B cell (primary cell): ENCODE measurements around the gene GRID1. TPM values are rescaled to one million over a fixed set of nuclear protein-coding genes. Genes with fewer than 3 reads are reported as not detected.

Experiments
- ATAC-seq: fragments of 200-7000 bp; cut with Tn5 transposase; one replicate; pipeline ENCODE4 v1.10.0; 2021; ENCODE audit warnings: low read depth, mild to moderate bottlenecking, moderate number of reproducible peaks, moderate library complexity
- CTCF ChIA-PET: fragments of 350-600 bp; sonication (Branson Sonifier 250); formaldehyde crosslinking; loops from one replicate; lab custom pipeline; 2021; ENCODE audit warnings: antibody characterized with exemption, inconsistent platforms; lab: Charles Lee
- POLR2A ChIA-PET: fragments of 350-600 bp; sonication (Branson Sonifier 250); formaldehyde crosslinking; loops from one replicate; lab custom pipeline; 2021; ENCODE audit warnings: antibody characterized with exemption; lab: Charles Lee
- DNase-seq: peaks from one replicate; pipeline ENCODE4 v3.0.0; 2013
- H2AFZ ChIP-seq: 2 replicates; pipeline ENCODE4 v1.6.1; 2012; ENCODE audit warnings: mild to moderate bottlenecking, low read depth, low read length; ENCODE audit not compliant: insufficient read depth, poor library complexity, severe bottlenecking
- H3K27ac ChIP-seq, 2 donors: 1 replicate in 1 of 2; 2 replicates in 1 of 2; pipeline ENCODE4 v1.5.1; 2012 to 2013; ENCODE audit warnings: low read length in 2 of 2, mild to moderate bottlenecking in 2 of 2, moderate library complexity in 1 of 2
- H3K27me3 ChIP-seq, 4 experiments: fragments of 200-600 bp in 1 of 4; sonication (generic) in 1 of 4; replicated peaks in 1 of 4; 1 replicate in 2 of 4; 2 replicates in 2 of 4; pipeline versions ENCODE4 v1.6.1 to v1.7.0; 2013 to 2016; ENCODE audit warnings: low read length in 3 of 4, mild to moderate bottlenecking in 2 of 4, mixed read lengths in 1 of 4, moderate library complexity in 1 of 4; ENCODE audit not compliant: insufficient read depth in 4 of 4, control insufficient read depth in 3 of 4; ENCODE audit errors: control extremely low read depth in 1 of 4
- H3K36me3 ChIP-seq, 2 experiments: replicated peaks in 1 of 2; 1 replicate in 1 of 2; 2 replicates in 1 of 2; pipeline versions ENCODE4 v1.6.1 to v1.7.1; 2013; ENCODE audit warnings: low read length in 1 of 2; ENCODE audit not compliant: insufficient read depth in 2 of 2, control insufficient read depth in 1 of 2; ENCODE audit errors: control extremely low read depth in 1 of 2, extremely low read depth in 1 of 2
- H3K4me1 ChIP-seq, 2 donors: fragments of 200-600 bp in 1 of 2; sonication (generic) in 1 of 2; 1 replicate in 1 of 2; 2 replicates in 1 of 2; pipeline versions ENCODE4 v1.5.1 to v1.6.1; 2013 to 2017; ENCODE audit warnings: low read length in 2 of 2; ENCODE audit not compliant: control insufficient read depth in 2 of 2, insufficient read depth in 2 of 2
- H3K4me2 ChIP-seq: replicated peaks from 2 replicates; pipeline ENCODE3; 2012; ENCODE audit warnings: mild to moderate bottlenecking, low read depth, low read length; ENCODE audit not compliant: poor library complexity, severe bottlenecking
- H3K4me3 ChIP-seq, 5 experiments: fragments of 200-600 bp in 1 of 5; sonication (generic) in 1 of 5; 1 replicate in 3 of 5; 2 replicates in 2 of 5; pipeline versions ENCODE4 v1.5.1 to v1.7.0; 2011 to 2016; ENCODE audit warnings: low read length in 4 of 5, mild to moderate bottlenecking in 4 of 5, low read depth in 2 of 5, control low read depth in 1 of 5, moderate library complexity in 1 of 5; ENCODE audit not compliant: insufficient read depth in 1 of 5; ENCODE audit errors: control extremely low read depth in 1 of 5, extremely low read depth in 1 of 5
- H3K79me2 ChIP-seq: fragments of 200-600 bp; sonication (generic); one replicate; pipeline ENCODE4 v1.6.0; 2016; ENCODE audit warnings: low read length; ENCODE audit not compliant: control insufficient read depth, insufficient read depth
- H3K9ac ChIP-seq: fragments of 200-600 bp; sonication (generic); 2 replicates; pipeline ENCODE4 v1.6.1; 2017; ENCODE audit warnings: mild to moderate bottlenecking, low read length, moderate library complexity
- H3K9me3 ChIP-seq, 3 donors: one replicate each; pipeline versions ENCODE4 v1.6.1 to v1.7.1; 2013; ENCODE audit warnings: low read length in 2 of 3; ENCODE audit not compliant: control insufficient read depth in 2 of 3, insufficient read depth in 1 of 3; ENCODE audit errors: control extremely low read depth in 1 of 3
- H4K20me1 ChIP-seq: 2 replicates; pipeline ENCODE4 v1.6.0; 2012; ENCODE audit warnings: mild to moderate bottlenecking, low read length; ENCODE audit not compliant: insufficient read depth, control insufficient read depth, poor library complexity, severe bottlenecking
- H3K27ac Mint-ChIP-seq: one replicate; pipeline ENCODE4 v1.8.0; 2021; ENCODE audit warnings: mixed read lengths
- H3K27me3 Mint-ChIP-seq: one replicate; pipeline ENCODE4 v1.8.0; 2021; ENCODE audit warnings: mixed read lengths
- H3K4me1 Mint-ChIP-seq: one replicate; pipeline ENCODE4 v1.8.0; 2021; ENCODE audit warnings: mixed read lengths
- H3K4me3 Mint-ChIP-seq: one replicate; pipeline ENCODE4 v1.8.0; 2021; ENCODE audit warnings: mixed read lengths
- H3K9me3 Mint-ChIP-seq: one replicate; pipeline ENCODE4 v1.8.0; 2022; ENCODE audit warnings: mixed read lengths; ENCODE audit not compliant: insufficient read depth
- EZH2 ChIP-seq: IDR thresholded peaks from 2 replicates; pipeline ENCODE4 v1.6.1; 2012; ENCODE audit warnings: borderline replicate concordance, low read depth, mild to moderate bottlenecking, moderate library complexity, low read length; ENCODE audit not compliant: insufficient read depth, poor library complexity, severe bottlenecking
- WGBS: methylation state at CpG from one replicate; pipeline ENCODE4 v1.1.5; 2013; ENCODE audit warnings: missing lambda C conversion rate; ENCODE audit not compliant: insufficient coverage; 5-methylcytosine and 5-hydroxymethylcytosine counted together
- intact Hi-C: fragments of 100-400 bp; cut with micrococcal nuclease; formaldehyde crosslinking; loops from one replicate; pipeline ENCODE4 v1.10.0; 2022
- polyA plus RNA-seq: library from polyadenylated mRNA; depleted of rRNA; stranded (reverse); fragments of >200 nt; gene quantifications from 2 replicates; pipeline ENCODE4 v1.2.3, GENCODE V29; 2012
- total RNA-seq, 2 donors: library from RNA; stranded (reverse); fragments of 120-200 nt in 1 of 2; gene quantifications; 1 replicate in 1 of 2; 2 replicates in 1 of 2; pipeline versions ENCODE4 v1.2.3 to v1.2.4, GENCODE V29; 2013 to 2022
- TF ChIP-seq, protein P1 (sequence below): fragments of 200-600 bp; IDR thresholded peaks from one replicate; pipeline ENCODE4 v1.8.0; 2022; ENCODE audit warnings: antibody characterized with exemption, mild to moderate bottlenecking

GRID1 gene
- total and polyA plus RNA-seq, 2 donors (not counting 1 experiment from before 2014, with no cell fraction given), result not detected

DNA sequence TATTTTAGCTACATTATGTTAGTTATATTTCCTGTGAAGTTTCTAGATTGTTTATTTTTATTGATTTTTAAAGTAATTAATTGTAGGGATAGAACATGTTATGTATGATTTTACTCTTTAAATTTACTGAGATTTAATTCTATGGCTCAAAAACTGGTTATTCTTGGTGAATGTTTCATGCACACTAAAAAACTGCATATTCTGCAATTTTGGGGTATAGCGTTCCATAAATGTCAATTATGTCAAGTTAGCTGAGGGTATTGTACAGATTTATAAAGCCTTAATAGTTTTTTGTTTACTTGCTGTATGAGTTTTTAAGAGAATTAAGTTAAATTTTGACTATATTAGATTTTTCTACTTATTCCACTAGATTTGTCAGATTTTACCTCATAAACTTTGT lies 669.7 kb downstream of the GRID1 start:
- H3K27ac ChIP-seq, result no peak overlapping the region
- ChIA-PET CTCF (no interaction called here), POLR2A (no interaction called here)
- H3K9ac ChIP-seq, result no peak overlapping the region
- H3K27me3 ChIP-seq, result no peaks in the 10 kb centered on the region
- no peak overlapping the region for H3K27ac Mint-ChIP-seq
- H3K27me3 Mint-ChIP-seq, result no peaks in the 10 kb centered on the region
- H3K4me1 Mint-ChIP-seq, result no peaks in the 10 kb centered on the region
- peaks cover 0 to 2% (median 1%) of the 10 kb centered on the region in 3 donors for H3K9me3 ChIP-seq
- no peaks in the 10 kb centered on the region for H3K79me2 ChIP-seq
- no peak overlapping the region for H3K4me3 Mint-ChIP-seq
- no peaks in the 10 kb centered on the region for H3K9me3 Mint-ChIP-seq
- no peaks in the 10 kb centered on the region for H3K4me1 ChIP-seq
- no peak for DNase-seq
- H3K4me3 ChIP-seq, result no peak overlapping the region
- H2AFZ ChIP-seq, result no peak overlapping the region
- no peaks in the 10 kb centered on the region for H4K20me1 ChIP-seq
- TF ChIP-seq, protein P1, sequence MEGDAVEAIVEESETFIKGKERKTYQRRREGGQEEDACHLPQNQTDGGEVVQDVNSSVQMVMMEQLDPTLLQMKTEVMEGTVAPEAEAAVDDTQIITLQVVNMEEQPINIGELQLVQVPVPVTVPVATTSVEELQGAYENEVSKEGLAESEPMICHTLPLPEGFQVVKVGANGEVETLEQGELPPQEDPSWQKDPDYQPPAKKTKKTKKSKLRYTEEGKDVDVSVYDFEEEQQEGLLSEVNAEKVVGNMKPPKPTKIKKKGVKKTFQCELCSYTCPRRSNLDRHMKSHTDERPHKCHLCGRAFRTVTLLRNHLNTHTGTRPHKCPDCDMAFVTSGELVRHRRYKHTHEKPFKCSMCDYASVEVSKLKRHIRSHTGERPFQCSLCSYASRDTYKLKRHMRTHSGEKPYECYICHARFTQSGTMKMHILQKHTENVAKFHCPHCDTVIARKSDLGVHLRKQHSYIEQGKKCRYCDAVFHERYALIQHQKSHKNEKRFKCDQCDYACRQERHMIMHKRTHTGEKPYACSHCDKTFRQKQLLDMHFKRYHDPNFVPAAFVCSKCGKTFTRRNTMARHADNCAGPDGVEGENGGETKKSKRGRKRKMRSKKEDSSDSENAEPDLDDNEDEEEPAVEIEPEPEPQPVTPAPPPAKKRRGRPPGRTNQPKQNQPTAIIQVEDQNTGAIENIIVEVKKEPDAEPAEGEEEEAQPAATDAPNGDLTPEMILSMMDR, result no peak
- no peak for TF ChIP-seq EZH2
- no CpG with 5 or more reads among the region's 1 CpG for WGBS
- H3K36me3 ChIP-seq, result no peaks in the 10 kb centered on the region
- no peak overlapping the region for H3K4me2 ChIP-seq
- ATAC-seq, result no peak
- intact Hi-C loops, result no loop called here

DNA sequence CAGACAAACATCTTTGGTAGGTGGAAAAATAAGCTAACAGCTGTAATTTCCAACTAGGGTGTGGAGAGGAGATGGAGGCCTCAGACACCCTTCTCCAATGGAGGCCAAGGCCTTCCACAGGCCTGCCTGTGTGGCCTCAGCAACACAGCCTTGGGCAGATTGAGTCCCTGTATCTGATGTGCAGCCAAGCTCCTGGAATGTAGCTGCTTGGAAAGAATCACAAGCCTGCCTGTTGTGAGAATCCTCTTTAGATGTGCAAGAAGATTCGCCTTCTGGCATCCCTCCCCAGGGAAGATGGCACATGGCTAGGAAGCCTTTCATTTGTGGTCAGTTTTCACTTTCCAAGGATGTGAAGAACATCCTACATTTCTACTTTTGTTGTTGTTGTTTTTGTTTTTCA lies 684.0 kb downstream of the GRID1 start:
- WGBS, result 100% methylated on average over 1 of the region's 1 CpG
- Histone ChIP-seq H3K36me3 (no peaks in the 10 kb centered on the region), H3K4me3 (no peak overlapping the region), H3K27me3 (no peaks in the 10 kb centered on the region), H4K20me1 (no peaks in the 10 kb centered on the region), H3K4me2 (no peak overlapping the region), H2AFZ (no peak overlapping the region), H3K27ac (no peak overlapping the region), H3K79me2 (no peaks in the 10 kb centered on the region), H3K9ac (no peak overlapping the region), H3K4me1 (no peaks in the 10 kb centered on the region), H3K9me3 (no peaks in the 10 kb centered on the region)
- H3K4me1 Mint-ChIP-seq, result no peaks in the 10 kb centered on the region
- peaks cover under 1% of the 10 kb centered on the region for H3K27me3 Mint-ChIP-seq
- intact Hi-C loops, result no loop called here
- no peak for TF ChIP-seq EZH2
- TF ChIP-seq, protein P1, result no peak
- DNase-seq (no peak), ATAC-seq (no peak)
- H3K9me3 Mint-ChIP-seq, result no peaks in the 10 kb centered on the region
- CTCF ChIA-PET, result no interaction called here
- no peak overlapping the region for H3K4me3 Mint-ChIP-seq
- H3K27ac Mint-ChIP-seq, result no peak overlapping the region
- POLR2A ChIA-PET, result no interaction called here
